Measurements from ENCODE around the gene HTR6.

Gene HTR6

GRCh38 chr1:19657511-19657910, 7.2 kb upstream of the HTR6 start:
- no peak for DNase-seq

- no peak for DNase-seq
Measured at GRCh38 chr1:19658186-19658585, 6.5 kb upstream of the HTR6 start.

DNA sequence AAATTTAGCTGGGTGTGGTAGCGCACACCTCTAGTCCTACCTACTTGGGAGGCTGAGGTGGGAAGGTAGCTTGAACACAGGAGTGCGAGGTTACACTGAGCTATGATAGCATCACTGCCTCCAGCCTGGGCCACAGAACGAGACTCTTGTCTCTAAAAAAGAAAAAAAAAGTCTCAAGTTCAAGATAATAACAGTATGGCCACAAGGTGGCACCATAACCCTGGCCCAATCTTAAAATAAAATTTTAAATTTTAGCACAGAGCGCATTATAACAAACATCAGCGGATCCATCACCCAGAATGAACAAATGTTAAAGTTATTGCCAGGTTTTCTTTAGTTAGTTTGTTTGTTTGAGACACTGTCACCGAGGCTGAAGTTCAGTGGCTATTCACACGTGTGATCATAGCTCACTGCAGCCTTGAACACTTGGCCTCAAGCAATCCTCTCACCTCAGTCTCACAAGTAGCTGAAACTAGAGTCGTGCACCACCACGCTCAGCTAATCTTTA, 2.9 kb upstream of the HTR6 start:
- no peak for DNase-seq

GRCh38 chr1:19662313-19662712, 2.4 kb upstream of the HTR6 start:
- no peak for DNase-seq

DNA sequence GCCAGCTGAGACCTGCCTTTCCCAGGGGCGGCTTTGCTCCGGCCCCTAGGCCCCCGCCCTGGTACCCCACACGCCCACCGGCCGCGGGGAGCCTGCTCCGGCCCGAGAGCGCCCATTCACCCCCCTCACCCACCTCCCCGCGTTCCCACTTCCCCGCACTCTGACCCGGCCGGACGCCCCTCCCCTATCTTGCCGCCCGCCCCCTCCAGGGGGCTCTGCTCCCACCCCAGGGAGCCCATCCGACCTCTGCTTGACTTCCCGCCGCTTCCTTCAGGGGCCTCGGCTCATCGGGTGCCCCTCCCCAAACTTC, 466 bp downstream of the HTR6 start:
- no peak for DNase-seq

GRCh38 chr1:19665496-19666465, 1.1 kb downstream of the HTR6 start:
- no peak for DNase-seq

- no peak for DNase-seq
Measured at GRCh38 chr1:19668888-19669287, 4.2 kb downstream of the HTR6 start.

- DNase-seq: no peak
Measured at GRCh38 chr1:19670787-19671186, 6.1 kb downstream of the HTR6 start.

- no peak for DNase-seq
Measured at GRCh38 chr1:19672237-19672636, 7.6 kb downstream of the HTR6 start.

DNA sequence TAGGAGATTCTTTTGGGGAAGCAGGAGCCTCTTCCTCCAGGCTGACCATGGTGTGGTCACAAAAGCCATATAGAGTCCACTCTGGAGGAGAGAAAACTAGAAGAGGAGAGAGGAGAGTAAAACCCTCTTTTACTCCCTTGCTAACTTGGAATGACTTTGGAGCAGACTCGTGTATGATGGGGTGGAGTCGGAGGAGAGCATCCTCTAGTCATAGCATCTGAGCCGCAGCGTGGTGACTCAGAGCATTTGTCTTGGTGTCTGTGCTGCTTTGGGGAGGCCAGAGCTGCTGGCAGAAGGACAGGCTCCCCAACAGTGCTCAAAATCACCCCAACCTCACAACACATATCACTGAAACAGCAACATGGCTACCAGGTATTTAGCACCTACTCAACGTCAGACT, 11.1 kb downstream of the HTR6 start:
- no peak for DNase-seq

DNA sequence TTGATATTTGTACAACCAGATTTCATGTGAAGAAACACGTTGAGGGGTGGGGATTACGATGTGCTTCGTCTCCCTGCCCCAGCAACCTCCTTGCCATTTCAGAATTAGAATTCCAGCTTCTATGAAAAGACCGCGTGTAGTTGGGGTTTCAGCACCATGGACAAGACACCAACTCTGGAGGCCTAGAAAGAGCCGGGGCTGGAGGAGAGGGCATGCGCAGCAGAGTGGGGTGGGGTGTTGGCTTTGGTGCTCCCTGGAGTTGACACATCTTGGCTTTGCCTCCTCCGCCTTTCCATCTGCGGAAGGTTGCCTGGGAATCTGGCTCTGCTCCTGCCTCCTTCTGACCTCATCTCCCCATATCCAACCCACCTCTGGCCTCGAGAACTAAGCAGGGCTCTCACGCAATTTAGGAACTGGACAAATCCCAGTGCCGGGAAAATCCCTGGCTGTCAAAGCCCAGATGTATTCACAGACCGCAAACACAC, 11.8 kb downstream of the HTR6 start:
- no peak for DNase-seq

- no peak for DNase-seq
Measured at GRCh38 chr1:19678493-19678892, 13.8 kb downstream of the HTR6 start.

- DNase-seq: no peak
Measured at GRCh38 chr1:19678931-19679453, 14.3 kb downstream of the HTR6 start.

GRCh38 chr1:19679691-19680090, 15.0 kb downstream of the HTR6 start:
- DNase-seq: no peak

DNA sequence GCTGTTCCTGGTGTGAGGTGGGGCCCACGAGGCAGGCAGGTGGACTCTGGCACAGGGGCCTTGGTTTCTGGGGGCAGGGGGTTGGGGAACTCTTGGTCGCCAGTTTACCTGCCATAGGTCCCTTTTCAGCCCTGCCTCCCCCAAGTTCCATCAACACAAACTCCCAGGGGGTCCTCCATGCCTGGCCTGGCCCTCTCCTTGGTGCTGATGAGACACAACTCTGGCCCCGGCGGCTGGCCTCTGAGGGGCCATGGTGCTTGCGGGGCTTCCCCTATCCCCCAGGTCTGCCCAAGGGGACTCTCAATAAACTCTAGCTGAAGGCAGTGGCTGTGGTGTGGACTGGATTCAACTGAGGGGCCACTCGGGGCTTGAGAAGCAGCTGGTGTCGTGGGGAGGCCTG, 16.0 kb downstream of the HTR6 start:
- DNase-seq: no peak

- DNase-seq: no peak
Measured at GRCh38 chr1:19682257-19682656, 17.6 kb downstream of the HTR6 start.

GRCh38 chr1:19682901-19683300, 18.2 kb downstream of the HTR6 start:
- DNase-seq: no peak

GRCh38 chr1:19683351-19683750, 18.7 kb downstream of the HTR6 start:
- no peak for DNase-seq

DNA sequence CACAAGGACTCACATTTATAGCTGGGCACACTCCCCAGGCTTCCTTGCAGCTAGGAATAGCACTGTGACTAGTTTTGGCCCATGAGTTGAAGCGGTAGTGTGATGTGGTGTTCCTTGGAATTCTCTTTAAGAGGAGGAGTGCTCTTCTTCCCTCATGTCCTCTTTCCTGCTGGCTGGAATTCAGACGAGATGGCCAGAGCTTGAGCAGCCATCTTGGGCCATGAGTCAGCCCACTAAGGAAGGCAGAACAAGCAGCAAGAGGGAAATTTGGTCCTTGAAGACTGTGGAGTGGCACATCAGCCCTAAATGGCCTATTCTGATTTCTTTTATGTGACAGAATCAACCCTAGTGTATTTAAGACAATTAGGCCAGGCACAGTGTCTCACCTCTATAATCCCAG, 20.0 kb downstream of the HTR6 start:
- no peak for DNase-seq

GRCh38 chr1:19685994-19686393, 21.3 kb downstream of the HTR6 start:
- DNase-seq: no peak

- no peak for DNase-seq
Measured at GRCh38 chr1:19687414-19687813, 22.7 kb downstream of the HTR6 start.

DNA sequence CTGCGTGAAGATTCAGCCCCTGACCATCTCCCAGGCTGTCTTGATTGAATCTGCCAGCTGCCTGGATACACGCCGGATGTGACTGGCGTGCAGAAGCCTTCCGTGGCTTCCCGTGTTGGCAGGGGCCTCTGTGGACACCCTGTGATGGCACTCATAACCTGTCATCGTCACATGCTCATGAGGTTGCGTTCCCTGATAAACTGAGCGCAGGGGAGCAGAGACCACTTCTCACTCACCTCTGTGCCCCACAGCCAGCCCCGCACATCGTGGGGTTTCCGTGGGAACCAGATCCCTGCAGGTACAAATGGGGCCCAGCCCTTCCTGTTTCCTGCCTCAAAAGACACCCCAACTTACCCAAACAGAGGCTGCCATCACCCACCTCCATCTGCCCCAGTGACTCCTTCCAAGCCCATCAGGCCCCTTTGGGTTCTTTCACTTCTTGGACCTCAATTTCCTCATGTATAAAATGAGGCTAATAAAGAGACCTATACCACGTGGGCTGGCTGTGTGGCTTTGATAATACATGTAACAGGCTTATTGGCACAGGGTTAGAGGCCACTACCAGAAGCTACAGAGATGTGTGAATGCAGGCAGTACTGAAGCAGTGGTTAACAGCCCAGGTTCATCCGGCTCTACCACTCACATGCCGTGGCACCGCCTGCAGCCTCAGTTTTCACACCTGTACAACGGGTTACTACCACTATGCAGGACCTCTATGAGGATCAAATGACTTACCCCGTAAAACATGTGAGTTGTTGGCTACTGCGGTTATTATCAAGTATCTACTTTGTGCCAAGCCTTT, 23.6 kb downstream of the HTR6 start:
- no peak for DNase-seq

- no peak for DNase-seq
Measured at GRCh38 chr1:19689085-19689757, 24.5 kb downstream of the HTR6 start.

Data from cerebellar nuclear complex (tissue), 1 donor.